MCF 10A (cell line): ENCODE data around the gene LSM2. TPM values are rescaled to one million over a fixed set of nuclear protein-coding genes. Genes with fewer than 3 reads are reported as not detected.

Source experiments
- BruUV-seq: library from RNA; stranded (reverse); fragments of 400-500 nt; replicated peaks from 2 replicates; lab custom pipeline; 2021; lab: Mats Ljungman, UMichigan
- CTCF ChIA-PET: fragments of 300-600 bp; sonication (Branson Sonifier 250); formaldehyde crosslinking; extraction: SDS; loops from one replicate; lab custom pipeline; 2021; ENCODE audit warnings: antibody characterized with exemption, inconsistent platforms; lab: Yijun Ruan, JAX
- POLR2A ChIA-PET: fragments of 300-600, 350-650 bp; sonication (Branson Sonifier 250); formaldehyde crosslinking; extraction: SDS; loops from one replicate; lab custom pipeline; 2020; ENCODE audit warnings: antibody characterized with exemption, inconsistent platforms; lab: Yijun Ruan, JAX
- DNase-seq: peaks from one replicate; pipeline ENCODE4 v3.0.0-alpha.2; 2018; ENCODE audit not compliant: unreplicated experiment
- H3K27ac Mint-ChIP-seq: one replicate; pipeline ENCODE4 v1.8.0; 2022; ENCODE audit warnings: mild to moderate bottlenecking, low read depth, mixed read lengths; ENCODE audit not compliant: unreplicated experiment
- H3K27me3 Mint-ChIP-seq: one replicate; pipeline ENCODE4 v1.8.0; 2022; ENCODE audit warnings: mixed read lengths; ENCODE audit not compliant: insufficient read depth, unreplicated experiment
- H3K36me3 Mint-ChIP-seq: one replicate; pipeline ENCODE4 v1.8.0; 2022; ENCODE audit warnings: mild to moderate bottlenecking, moderate library complexity, mixed read lengths; ENCODE audit not compliant: insufficient read depth, unreplicated experiment
- H3K4me1 Mint-ChIP-seq: one replicate; pipeline ENCODE4 v1.8.0; 2022; ENCODE audit warnings: mixed read lengths; ENCODE audit not compliant: insufficient read depth, unreplicated experiment
- H3K4me3 Mint-ChIP-seq: one replicate; pipeline ENCODE4 v1.8.0; 2022; ENCODE audit warnings: mild to moderate bottlenecking, moderate library complexity, mixed read lengths; ENCODE audit not compliant: unreplicated experiment
- H3K9me3 Mint-ChIP-seq: one replicate; pipeline ENCODE4 v1.8.0; 2022; ENCODE audit warnings: mixed read lengths; ENCODE audit not compliant: unreplicated experiment
- intact Hi-C: fragments of 100-400 bp; cut with micrococcal nuclease; formaldehyde crosslinking; loops from 2 replicates; pipeline ENCODE4 v1.14.1; 2022
- total RNA-seq: library from RNA; stranded (reverse); gene quantifications from 2 replicates; pipeline ENCODE4 v1.2.3, GENCODE V29; 2022
- TF ChIP-seq, protein P1 (sequence below): fragments of 200-600 bp; IDR thresholded peaks from one replicate; pipeline ENCODE4 v1.8.0; 2022; ENCODE audit warnings: antibody characterized with exemption, mild to moderate bottlenecking; ENCODE audit not compliant: unreplicated experiment

The LSM2 gene
- total RNA-seq, 1 experiment from 2014 or later = 47.4 TPM

DNA sequence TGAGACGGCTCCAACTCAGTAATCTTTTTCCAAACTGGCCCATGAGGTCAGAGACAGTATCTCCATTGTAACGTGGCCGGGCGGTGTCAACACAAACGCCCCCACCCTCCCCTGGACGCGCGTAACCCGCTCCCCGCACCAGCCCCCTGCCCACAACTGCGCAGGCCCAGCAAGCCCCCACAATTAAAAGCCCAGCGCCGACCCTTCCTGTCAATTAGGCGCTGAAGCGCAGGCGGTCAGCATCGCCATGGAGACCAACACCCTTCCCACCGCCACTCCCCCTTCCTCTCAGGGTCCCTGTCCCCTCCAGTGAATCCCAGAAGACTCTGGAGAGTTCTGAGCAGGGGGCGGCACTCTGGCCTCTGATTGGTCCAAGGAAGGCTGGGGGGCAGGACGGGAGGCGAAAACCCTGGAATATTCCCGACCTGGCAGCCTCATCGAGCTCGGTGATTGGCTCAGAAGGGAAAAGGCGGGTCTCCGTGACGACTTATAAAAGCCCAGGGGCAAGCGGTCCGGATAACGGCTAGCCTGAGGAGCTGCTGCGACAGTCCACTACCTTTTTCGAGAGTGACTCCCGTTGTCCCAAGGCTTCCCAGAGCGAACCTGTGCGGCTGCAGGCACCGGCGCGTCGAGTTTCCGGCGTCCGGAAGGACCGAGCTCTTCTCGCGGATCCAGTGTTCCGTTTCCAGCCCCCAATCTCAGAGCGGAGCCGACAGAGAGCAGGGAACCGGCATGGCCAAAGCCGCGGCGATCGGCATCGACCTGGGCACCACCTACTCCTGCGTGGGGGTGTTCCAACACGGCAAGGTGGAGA lies 8.5 kb upstream of the LSM2 start, which contains the start of the genes HSPA1A and HSPA1L:
TSS of gene HSPA1A (plus strand) at position 519 of the 814 bp plus-strand sequence. CDS start at position 733, 214 bp downstream.
TSS of gene HSPA1L (minus strand) at position 259 of the 814 bp plus-strand sequence. CDS start 3,311 bp downstream, outside the sequence.
- Mint-ChIP-seq H3K4me3 (peak within 1 kb of the TSS; percentile 89), H3K36me3 (peaks cover 8% of the 10 kb centered on the region), H3K9me3 (no peaks in the 10 kb centered on the region), H3K27me3 (no peaks in the 10 kb centered on the region), H3K4me1 (peaks cover 11% of the 10 kb centered on the region), H3K27ac (peak within 1 kb of the TSS; percentile 97)
- ChIA-PET POLR2A (interaction anchor here (0.6 to 6.4 kb wide), 32 partner anchors 9 to 1157 kb away, joined by 3 to 192 read pairs (median 5); partner anchors contain the start of genes ABHD16A, ATP6V1G2, BAG6 and C6orf47), CTCF (interaction anchor here (0.8 to 1.3 kb wide), 3 partner anchors 9 to 78 kb away, joined by 3 to 8 read pairs (median 3); partner anchors contain the start of gene LSM2)
- TF ChIP-seq, protein P1, sequence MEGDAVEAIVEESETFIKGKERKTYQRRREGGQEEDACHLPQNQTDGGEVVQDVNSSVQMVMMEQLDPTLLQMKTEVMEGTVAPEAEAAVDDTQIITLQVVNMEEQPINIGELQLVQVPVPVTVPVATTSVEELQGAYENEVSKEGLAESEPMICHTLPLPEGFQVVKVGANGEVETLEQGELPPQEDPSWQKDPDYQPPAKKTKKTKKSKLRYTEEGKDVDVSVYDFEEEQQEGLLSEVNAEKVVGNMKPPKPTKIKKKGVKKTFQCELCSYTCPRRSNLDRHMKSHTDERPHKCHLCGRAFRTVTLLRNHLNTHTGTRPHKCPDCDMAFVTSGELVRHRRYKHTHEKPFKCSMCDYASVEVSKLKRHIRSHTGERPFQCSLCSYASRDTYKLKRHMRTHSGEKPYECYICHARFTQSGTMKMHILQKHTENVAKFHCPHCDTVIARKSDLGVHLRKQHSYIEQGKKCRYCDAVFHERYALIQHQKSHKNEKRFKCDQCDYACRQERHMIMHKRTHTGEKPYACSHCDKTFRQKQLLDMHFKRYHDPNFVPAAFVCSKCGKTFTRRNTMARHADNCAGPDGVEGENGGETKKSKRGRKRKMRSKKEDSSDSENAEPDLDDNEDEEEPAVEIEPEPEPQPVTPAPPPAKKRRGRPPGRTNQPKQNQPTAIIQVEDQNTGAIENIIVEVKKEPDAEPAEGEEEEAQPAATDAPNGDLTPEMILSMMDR = no peak
- BruUV-seq = no TSS peak
- peak; percentile 99 for DNase-seq
- intact Hi-C loops = loop anchor here (2.0 kb wide), 2 partner anchors 18 to 48 kb away; partner anchors contain the start of gene NEU1

DNA sequence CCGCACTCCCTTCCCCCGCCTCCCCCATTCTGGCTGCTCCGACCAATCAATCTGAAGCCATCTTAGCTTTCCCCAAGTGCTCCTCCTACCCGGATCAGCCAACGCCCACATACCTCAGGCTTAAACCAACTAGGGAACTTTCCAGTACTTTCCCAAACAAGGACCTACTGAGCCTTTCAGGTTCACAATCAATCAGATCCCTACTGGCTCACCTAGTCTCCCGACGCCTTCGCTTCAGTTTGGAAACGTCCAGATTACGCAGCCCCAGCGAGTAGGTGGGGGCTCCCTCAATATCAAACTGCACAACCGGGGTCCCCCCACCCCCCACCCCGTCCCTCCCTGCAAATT lies 7.9 kb upstream of the LSM2 start:
- H3K4me1 Mint-ChIP-seq = peaks cover 5% of the 10 kb centered on the region
- H3K4me3 Mint-ChIP-seq = peak overlapping the region; percentile 89
- no peaks in the 10 kb centered on the region for H3K9me3 Mint-ChIP-seq
- POLR2A ChIA-PET = interaction anchor here (0.6 to 6.4 kb wide), 27 partner anchors 8 to 1157 kb away, joined by 3 to 192 read pairs (median 6); partner anchors contain the start of genes ATP6V1G2, BAG6, C6orf47 and CLIC1
- H3K27ac Mint-ChIP-seq = peak overlapping the region; percentile 97
- CTCF ChIA-PET = interaction anchor here (0.9 to 1.3 kb wide), 5 partner anchors 8 to 18 kb away, joined by 3 to 8 read pairs (median 6); partner anchors contain the start of gene LSM2
- no peaks in the 10 kb centered on the region for H3K27me3 Mint-ChIP-seq
- no TSS peak for BruUV-seq
- peak; percentile 99 for DNase-seq
- intact Hi-C loops = loop anchor here (2.0 kb wide), 2 partner anchors 18 to 48 kb away; partner anchors contain the start of gene NEU1
- TF ChIP-seq, protein P1 = no peak
- H3K36me3 Mint-ChIP-seq = peaks cover 8% of the 10 kb centered on the region

DNA sequence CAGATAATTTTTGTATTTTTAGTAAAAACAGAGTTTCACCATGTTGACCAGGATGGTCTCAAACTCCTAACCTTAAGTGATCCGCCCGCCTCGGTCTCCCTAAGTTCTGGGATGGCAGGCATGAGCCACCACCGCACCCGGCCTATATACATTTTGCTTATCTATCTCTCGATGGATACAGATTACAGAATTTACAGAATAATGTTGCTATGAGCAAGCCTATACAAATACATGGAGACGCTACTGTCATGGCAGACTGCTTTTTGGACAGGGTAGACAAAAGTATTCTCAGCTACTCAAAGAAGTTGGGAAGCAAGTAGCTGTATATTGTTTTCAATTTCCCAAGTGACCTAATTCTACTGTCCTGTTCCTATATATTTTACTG lies 6.7 kb upstream of the LSM2 start:
- peak overlapping the region; percentile 89 for H3K4me3 Mint-ChIP-seq

More for the DNA sequence above, 6.7 kb upstream of the LSM2 start:
- Mint-ChIP-seq H3K4me1 (peaks cover 5% of the 10 kb centered on the region), H3K27ac (peak overlapping the region; percentile 97), H3K27me3 (no peaks in the 10 kb centered on the region), H3K36me3 (peaks cover 8% of the 10 kb centered on the region), H3K9me3 (no peaks in the 10 kb centered on the region)
- CTCF ChIA-PET = interaction anchor here (1.0 to 1.6 kb wide), 5 partner anchors 17 to 77 kb away, joined by 5 to 8 read pairs (median 6); partner anchors contain the start of gene CLIC1
- BruUV-seq = no TSS peak
- POLR2A ChIA-PET = interaction anchor here (1.1 to 6.4 kb wide), 9 partner anchors 7 to 267 kb away, joined by 3 to 192 read pairs (median 47); partner anchors contain the start of genes ATP6V1G2, CLIC1, HSPA1B and LSM2
- TF ChIP-seq, protein P1 = no peak
- intact Hi-C loops = no loop called here
- DNase-seq = no peak
